Measurements from ENCODE around the gene ITPRID2. TPM values are rescaled to one million over a fixed set of nuclear protein-coding genes. Genes with fewer than 3 reads are reported as not detected.

ITPRID2 gene
- total and polyA plus RNA-seq, 2 of the 13 experiments (the other 11 are each of a cell fraction or from before 2014, with no cell fraction given) = 44.8 to 62.3 TPM

DNA sequence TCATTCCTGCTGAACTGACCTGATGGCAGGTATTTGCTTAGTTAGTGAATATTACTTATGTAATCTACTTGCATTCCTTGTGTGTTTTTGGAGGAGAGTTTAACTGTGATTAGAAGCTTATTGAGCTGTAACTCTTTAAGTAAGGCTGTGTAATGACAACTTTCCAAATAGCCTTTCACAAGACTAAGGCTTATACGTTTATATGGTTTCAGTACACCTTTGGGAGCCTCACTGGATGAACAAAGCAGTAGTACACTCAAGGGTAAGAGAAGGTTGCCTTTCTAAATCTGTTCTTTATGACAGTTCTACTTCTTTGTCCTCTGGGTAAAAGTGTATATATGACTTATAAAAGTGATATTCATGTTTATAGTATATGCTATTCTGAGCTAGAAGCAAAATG is 4.3 kb downstream of the ITPRID2 start:
- ChIA-PET POLR2A (no interaction called here), CTCF (ENCODE audit: low intra/inter-chr PET ratio, low total read pairs) (interaction anchor here (0.7 kb wide), 1 partner anchor 8 kb away, joined by 3 read pairs; no protein-coding TSS in a partner anchor)
- Histone ChIP-seq H3K27ac (ENCODE audit: extremely low read length, insufficient read depth, low read length) (no peak overlapping the region), H2AFZ (ENCODE audit: low read length) (no peak overlapping the region), H3K4me2 (ENCODE audit: low read depth, low read length) (peak overlapping the region; percentile 40), H3K36me3 (replicated peaks in 1 of 2; ENCODE audit: control insufficient read depth in 1 of 2, insufficient read depth in 2 of 2, low read length in 2 of 2) (peaks cover 2 to 30% of the 10 kb centered on the region in 2 experiments; a peak in 4 of 5 replicates), H3K4me3 (replicated peaks in 1 of 3; ENCODE audit: insufficient read depth in 1 of 3, low read depth in 2 of 3, low read length in 3 of 3) (peak overlapping the region in 2 of 3 experiments; percentile 3 to 9; a peak in 2 of 6 replicates), H3K79me2 (ENCODE audit: insufficient read depth, low read length) (peaks cover 45% of the 10 kb centered on the region), H3K9ac (ENCODE audit: insufficient read depth, low read depth, low read length) (no peak overlapping the region), H4K20me1 (ENCODE audit: insufficient read depth, low read length) (peaks cover 4% of the 10 kb centered on the region; the same call in 1 of the 2 replicates), H3K9me3 (ENCODE audit: low read length) (no peaks in the 10 kb centered on the region), H3K4me1 (ENCODE audit: insufficient read depth, low read length) (peaks cover 71% of the 10 kb centered on the region), H3K27me3 (ENCODE audit: control insufficient read depth in 1 of 2, insufficient read depth in 2 of 2, low read length in 2 of 2) (no peaks in the 10 kb centered on the region)
- BruUV-seq (replicated peaks) = no TSS peak
- DNase-seq (ENCODE audit: low spot score) = no peak
- intact Hi-C loops (cut with micrococcal nuclease; ENCODE audit: unreplicated experiment) = loop anchor here (10.0 kb wide), 1 partner anchor 819 kb away; the partner anchor contains the start of gene DNAJC10
- TF ChIP-seq AGO2 (optimal IDR thresholded peaks at IDR 0.05; ENCODE audit: low read depth, low read length) (no peak), ZNF460 (CRISPR knock-in tag; IDR thresholded peaks at IDR 0.05; ENCODE audit: borderline replicate concordance) (no peak), HOXA5 (CRISPR knock-in tag; IDR thresholded peaks at IDR 0.05) (no peak), WIZ (CRISPR knock-in tag; IDR thresholded peaks at IDR 0.05) (no peak), ZNF768 (CRISPR knock-in tag; IDR thresholded peaks at IDR 0.05) (no peak), AHR (CRISPR knock-in tag; IDR thresholded peaks at IDR 0.05) (no peak), CC2D1A (CRISPR knock-in tag; IDR thresholded peaks at IDR 0.05) (no peak)
- ATAC-seq = no peak
- in situ Hi-C loops (cut with HindIII; ENCODE audit: extremely low pct_ligation_motif_present, low pct_unique_long_range_greater_than_20kb) = no loop called here
- FAIRE-seq = no peak
- 57% methylated on average over 1 of the region's 1 CpG for WGBS (ENCODE audit: low lambda C conversion rate)

DNA sequence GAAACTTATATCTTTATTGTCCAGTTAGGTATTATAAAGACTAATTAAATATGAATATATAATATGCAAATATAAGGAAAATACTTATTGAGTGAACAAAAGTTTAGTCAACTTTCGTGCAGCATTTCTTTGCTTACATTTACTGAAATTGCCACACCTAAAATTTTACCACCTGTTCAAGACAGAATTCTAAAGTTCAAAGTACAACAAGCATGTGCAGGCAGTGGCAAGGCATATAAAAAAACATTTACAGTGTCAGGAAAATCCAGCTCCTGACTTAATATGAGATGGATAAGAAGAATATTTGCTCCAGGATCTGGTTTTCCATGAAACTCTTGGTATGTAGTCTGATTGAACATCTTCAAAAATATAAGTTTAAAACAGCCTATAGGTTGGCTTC is 4.8 kb downstream of the ITPRID2 start:
- in situ Hi-C loops (cut with HindIII; ENCODE audit: extremely low pct_ligation_motif_present, low pct_unique_long_range_greater_than_20kb) (no loop called here), intact Hi-C loops (cut with micrococcal nuclease; ENCODE audit: unreplicated experiment) (loop anchor here (10.0 kb wide), 1 partner anchor 819 kb away; the partner anchor contains the start of gene DNAJC10)
- FAIRE-seq (no peak), ATAC-seq (no peak), DNase-seq (ENCODE audit: low spot score) (no peak)
- no peak overlapping the region for H3K27ac ChIP-seq (ENCODE audit: extremely low read length, insufficient read depth, low read length)
- POLR2A ChIA-PET = no interaction called here
- H4K20me1 ChIP-seq (ENCODE audit: insufficient read depth, low read length) = peaks cover 4% of the 10 kb centered on the region; the same call in 1 of the 2 replicates
- WGBS (ENCODE audit: low lambda C conversion rate) = 25% methylated on average over 1 of the region's 1 CpG
- CTCF ChIA-PET (ENCODE audit: low intra/inter-chr PET ratio, low total read pairs) = no interaction called here
- H3K4me2 ChIP-seq (ENCODE audit: low read depth, low read length) = peak overlapping the region; percentile 40
- H3K4me3 ChIP-seq (replicated peaks in 1 of 3; ENCODE audit: insufficient read depth in 1 of 3, low read depth in 2 of 3, low read length in 3 of 3) = no peak overlapping the region
- H2AFZ ChIP-seq (ENCODE audit: low read length) = no peak overlapping the region
- H3K79me2 ChIP-seq (ENCODE audit: insufficient read depth, low read length) = peaks cover 45% of the 10 kb centered on the region
- H3K27me3 ChIP-seq (ENCODE audit: control insufficient read depth in 1 of 2, insufficient read depth in 2 of 2, low read length in 2 of 2) = no peaks in the 10 kb centered on the region
- peaks cover 5 to 35% of the 10 kb centered on the region in 2 experiments for H3K36me3 ChIP-seq (replicated peaks in 1 of 2; ENCODE audit: control insufficient read depth in 1 of 2, insufficient read depth in 2 of 2, low read length in 2 of 2)
- no peak overlapping the region for H3K9ac ChIP-seq (ENCODE audit: insufficient read depth, low read depth, low read length)
- H3K9me3 ChIP-seq (ENCODE audit: low read length) = no peaks in the 10 kb centered on the region
- peaks cover 66% of the 10 kb centered on the region for H3K4me1 ChIP-seq (ENCODE audit: insufficient read depth, low read length)
- BruUV-seq (replicated peaks) = no TSS peak
- TF ChIP-seq BORCS8-MEF2B (CRISPR knock-in tag; IDR thresholded peaks at IDR 0.05) (no peak), ELF1 (CRISPR knock-in tag; IDR thresholded peaks at IDR 0.05) (no peak), ZSCAN22 (CRISPR knock-in tag; IDR thresholded peaks at IDR 0.05) (no peak), KLF11 (CRISPR knock-in tag; IDR thresholded peaks at IDR 0.05) (no peak), MED13 (CRISPR knock-in tag; IDR thresholded peaks at IDR 0.05) (no peak), AGO1 (IDR thresholded peaks at IDR 0.05; ENCODE audit: low read depth, low read length, poor library complexity, severe bottlenecking) (no peak), ZNF503 (CRISPR knock-in tag; IDR thresholded peaks at IDR 0.05) (no peak), CSRNP1 (CRISPR knock-in tag; IDR thresholded peaks at IDR 0.05) (no peak)
- TF ChIP-seq, protein P1, sequence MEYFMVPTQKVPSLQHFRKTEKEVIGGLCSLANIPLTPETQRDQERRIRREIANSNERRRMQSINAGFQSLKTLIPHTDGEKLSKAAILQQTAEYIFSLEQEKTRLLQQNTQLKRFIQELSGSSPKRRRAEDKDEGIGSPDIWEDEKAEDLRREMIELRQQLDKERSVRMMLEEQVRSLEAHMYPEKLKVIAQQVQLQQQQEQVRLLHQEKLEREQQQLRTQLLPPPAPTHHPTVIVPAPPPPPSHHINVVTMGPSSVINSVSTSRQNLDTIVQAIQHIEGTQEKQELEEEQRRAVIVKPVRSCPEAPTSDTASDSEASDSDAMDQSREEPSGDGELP (IDR thresholded peaks at IDR 0.05; ENCODE audit: borderline replicate concordance, low read depth) = peak; percentile 42; the same call in 1 of the 2 replicates
